ENCODE results near the gene SCAMP2. TPM values are rescaled to one million over a fixed set of nuclear protein-coding genes. Genes with fewer than 3 reads are reported as not detected.

SCAMP2 gene
- total and polyA plus RNA-seq, 2 donors (not counting 1 experiment from before 2014, with no cell fraction given): 15.5 to 86.2 TPM

- no peak overlapping the region for H3K4me3 ChIP-seq (replicated peaks in 1 of 4; ENCODE audit: control extremely low read depth in 1 of 4, insufficient read depth in 1 of 4, low read depth in 3 of 4, low read length in 4 of 4)
- H3K27me3 ChIP-seq (ENCODE audit: control insufficient read depth, insufficient read depth, low read length): peaks cover 20% of the 10 kb centered on the region
- no peaks in the 10 kb centered on the region for H4K20me1 ChIP-seq (ENCODE audit: control insufficient read depth, extremely low read depth, insufficient read depth, low read length)
- TF ChIP-seq EZH2 (IDR thresholded peaks at IDR 0.05; ENCODE audit: low read length, missing control alignments): no peak
- no peak for TF ChIP-seq CTCF (conservative IDR thresholded peaks at IDR 0.05 in 1 of 2, IDR thresholded peaks at IDR 0.05 in 1 of 2; ENCODE audit: low read depth in 1 of 2, low read length in 2 of 2)
- H3K9me3 ChIP-seq (ENCODE audit: control insufficient read depth, insufficient read depth, low read depth, low read length): no peaks in the 10 kb centered on the region
- no peak overlapping the region for H3K4me2 ChIP-seq (ENCODE audit: extremely low read depth, insufficient read depth, low read length)
- DNase-seq (ENCODE audit: low read depth in 2 of 2): no peak
- no peaks in the 10 kb centered on the region for H3K4me1 ChIP-seq (ENCODE audit: control insufficient read depth, extremely low read depth, insufficient read depth, low read length)
- H3K9ac ChIP-seq (ENCODE audit: insufficient read depth, low read length): no peak overlapping the region
- H2AFZ ChIP-seq (ENCODE audit: low read length): no peak overlapping the region
- no peaks in the 10 kb centered on the region for H3K36me3 ChIP-seq (ENCODE audit: control insufficient read depth, insufficient read depth, low read length)
- no peaks in the 10 kb centered on the region for H3K79me2 ChIP-seq (ENCODE audit: control insufficient read depth, insufficient read depth, low read length)
- no peak overlapping the region for H3K27ac ChIP-seq (ENCODE audit: insufficient read depth, low read length)
These were observed 50.9 kb downstream of the SCAMP2 start for GRCh38 chr15:74822233-74822632.

GRCh38 chr15:74821790-74822158, 51.4 kb downstream of the SCAMP2 start:
- no peak overlapping the region for H3K27ac ChIP-seq (ENCODE audit: insufficient read depth, low read length)
- H3K27me3 ChIP-seq (ENCODE audit: control insufficient read depth, insufficient read depth, low read length): peaks cover 17% of the 10 kb centered on the region
- H3K9ac ChIP-seq (ENCODE audit: insufficient read depth, low read length): no peak overlapping the region
- no peak overlapping the region for H3K4me2 ChIP-seq (ENCODE audit: extremely low read depth, insufficient read depth, low read length)
- H3K9me3 ChIP-seq (ENCODE audit: control insufficient read depth, insufficient read depth, low read depth, low read length): no peaks in the 10 kb centered on the region
- DNase-seq (ENCODE audit: low read depth in 2 of 2): no peak
- H3K4me3 ChIP-seq (replicated peaks in 1 of 4; ENCODE audit: control extremely low read depth in 1 of 4, insufficient read depth in 1 of 4, low read depth in 3 of 4, low read length in 4 of 4): no peak overlapping the region
- no peaks in the 10 kb centered on the region for H3K36me3 ChIP-seq (ENCODE audit: control insufficient read depth, insufficient read depth, low read length)
- no peak overlapping the region for H2AFZ ChIP-seq (ENCODE audit: low read length)
- no peaks in the 10 kb centered on the region for H3K4me1 ChIP-seq (ENCODE audit: control insufficient read depth, extremely low read depth, insufficient read depth, low read length)
- no peak for TF ChIP-seq EZH2 (IDR thresholded peaks at IDR 0.05; ENCODE audit: low read length, missing control alignments)
- TF ChIP-seq CTCF (conservative IDR thresholded peaks at IDR 0.05 in 1 of 2, IDR thresholded peaks at IDR 0.05 in 1 of 2; ENCODE audit: low read depth in 1 of 2, low read length in 2 of 2): no peak
- H4K20me1 ChIP-seq (ENCODE audit: control insufficient read depth, extremely low read depth, insufficient read depth, low read length): no peaks in the 10 kb centered on the region
- H3K79me2 ChIP-seq (ENCODE audit: control insufficient read depth, insufficient read depth, low read length): no peaks in the 10 kb centered on the region

- Histone ChIP-seq H3K36me3 (ENCODE audit: control insufficient read depth, insufficient read depth, low read length) (no peaks in the 10 kb centered on the region), H3K4me2 (ENCODE audit: extremely low read depth, insufficient read depth, low read length) (no peak overlapping the region), H3K4me1 (ENCODE audit: control insufficient read depth, extremely low read depth, insufficient read depth, low read length) (no peaks in the 10 kb centered on the region), H3K9ac (ENCODE audit: insufficient read depth, low read length) (no peak overlapping the region), H4K20me1 (ENCODE audit: control insufficient read depth, extremely low read depth, insufficient read depth, low read length) (no peaks in the 10 kb centered on the region), H3K9me3 (ENCODE audit: control insufficient read depth, insufficient read depth, low read depth, low read length) (no peaks in the 10 kb centered on the region), H3K4me3 (replicated peaks in 1 of 4; ENCODE audit: control extremely low read depth in 1 of 4, insufficient read depth in 1 of 4, low read depth in 3 of 4, low read length in 4 of 4) (no peak overlapping the region), H3K79me2 (ENCODE audit: control insufficient read depth, insufficient read depth, low read length) (no peaks in the 10 kb centered on the region), H3K27ac (ENCODE audit: insufficient read depth, low read length) (no peak overlapping the region), H2AFZ (ENCODE audit: low read length) (no peak overlapping the region), H3K27me3 (ENCODE audit: control insufficient read depth, insufficient read depth, low read length) (peaks cover 17% of the 10 kb centered on the region)
- TF ChIP-seq CTCF (conservative IDR thresholded peaks at IDR 0.05 in 1 of 2, IDR thresholded peaks at IDR 0.05 in 1 of 2; ENCODE audit: low read depth in 1 of 2, low read length in 2 of 2) (no peak), EZH2 (IDR thresholded peaks at IDR 0.05; ENCODE audit: low read length, missing control alignments) (no peak)
- DNase-seq (ENCODE audit: low read depth in 2 of 2): no peak
These were observed 51.9 kb downstream of the SCAMP2 start for GRCh38 chr15:74821091-74821789.
